Activated CD4-positive, alpha-beta T cell treated with anti-CD3 and anti-CD28 coated beads, Interleukin-2, amount 10 ng/mL, durations not matched to agents 7 days and 5 days (primary cell): ENCODE results near the gene ARCN1. TPM values are rescaled to one million over a fixed set of nuclear protein-coding genes. Genes with fewer than 3 reads are reported as not detected.
A peak's percentile ranks its signal among the peaks of the same experiment; 100 is the strongest.
"Not testable (repeated sequence)": the region's sequence is repeated elsewhere in the genome, so short reads cannot be mapped to it uniquely, and the experiment has no call there.

ENCODE experiments used
- CTCF ChIA-PET: fragments of 350-600 bp; sonication (Branson Sonifier 250); formaldehyde crosslinking; loops from one replicate; lab custom pipeline; 2021; ENCODE audit warnings: antibody characterized with exemption; lab: Charles Lee
- POLR2A ChIA-PET: fragments of 350-600 bp; sonication (Branson Sonifier 250); formaldehyde crosslinking; loops from one replicate; lab custom pipeline; 2021; ENCODE audit warnings: antibody characterized with exemption; lab: Charles Lee
- DNase-seq: peaks from one replicate; pipeline ENCODE4 v3.0.0-alpha.2; 2020
- H3K27ac Mint-ChIP-seq: one replicate; pipeline ENCODE4 v1.8.0; 2021; ENCODE audit warnings: mild to moderate bottlenecking, moderate library complexity, mixed read lengths
- H3K27me3 Mint-ChIP-seq: one replicate; pipeline ENCODE4 v1.8.0; 2021; ENCODE audit warnings: mixed read lengths
- H3K36me3 Mint-ChIP-seq: one replicate; pipeline ENCODE4 v1.8.0; 2021; ENCODE audit warnings: low read depth, mixed read lengths
- H3K4me1 Mint-ChIP-seq: one replicate; pipeline ENCODE4 v1.8.0; 2021; ENCODE audit warnings: mixed read lengths
- H3K4me3 Mint-ChIP-seq: one replicate; pipeline ENCODE4 v1.8.0; 2021; ENCODE audit warnings: mild to moderate bottlenecking, moderate library complexity, mixed read lengths
- H3K9me3 Mint-ChIP-seq: one replicate; pipeline ENCODE4 v1.8.0; 2021; ENCODE audit warnings: mixed read lengths
- total RNA-seq, 2 experiments: library from RNA; stranded (reverse); gene quantifications; one replicate each; pipeline ENCODE4 v1.2.3, GENCODE V29; 2021

ARCN1 gene
- total RNA-seq, 2 experiments from 2014 or later, result 113 to 128 TPM

GRCh38 chr11:118596224-118597146 lies 24.3 kb downstream of the ARCN1 start:
- POLR2A ChIA-PET, result no interaction called here
- DNase-seq, result no peak
- H3K9me3 Mint-ChIP-seq, result no peaks in the 10 kb centered on the region
- peak overlapping the region; percentile 4 for H3K27ac Mint-ChIP-seq
- no peak overlapping the region for H3K4me3 Mint-ChIP-seq
- peaks cover 48% of the 10 kb centered on the region for H3K36me3 Mint-ChIP-seq
- peaks cover 17% of the 10 kb centered on the region for H3K4me1 Mint-ChIP-seq
- CTCF ChIA-PET, result interaction anchor here (1.2 to 1.8 kb wide), 3 partner anchors 8 to 22 kb away, joined by 3 to 8 read pairs (median 4); no protein-coding TSS in a partner anchor
- H3K27me3 Mint-ChIP-seq, result no peaks in the 10 kb centered on the region

GRCh38 chr11:118597556-118597955 lies 25.3 kb downstream of the ARCN1 start:
- Mint-ChIP-seq H3K36me3 (peaks cover 58% of the 10 kb centered on the region), H3K4me3 (no peak overlapping the region), H3K4me1 (peaks cover 17% of the 10 kb centered on the region), H3K27ac (no peak overlapping the region), H3K27me3 (no peaks in the 10 kb centered on the region), H3K9me3 (no peaks in the 10 kb centered on the region)
- ChIA-PET POLR2A (interaction anchor here (0.7 kb wide), 1 partner anchor 233 kb away, joined by 4 read pairs; no protein-coding TSS in a partner anchor), CTCF (interaction anchor here (1.0 kb wide), 1 partner anchor 61 kb away, joined by 3 read pairs; no protein-coding TSS in a partner anchor)
- DNase-seq, result no peak

- H3K27me3 Mint-ChIP-seq, result peaks cover 10% of the 10 kb centered on the region
- H3K4me3 Mint-ChIP-seq, result no peak overlapping the region
- DNase-seq, result no peak
- ChIA-PET CTCF (no interaction called here), POLR2A (no interaction called here)
- no peak overlapping the region for H3K27ac Mint-ChIP-seq
- H3K9me3 Mint-ChIP-seq, result no peaks in the 10 kb centered on the region
- H3K4me1 Mint-ChIP-seq, result peaks cover 4% of the 10 kb centered on the region
- H3K36me3 Mint-ChIP-seq, result peaks cover 32% of the 10 kb centered on the region
These were observed 30.1 kb downstream of the ARCN1 start for GRCh38 chr11:118602331-118602730.

- Mint-ChIP-seq H3K36me3 (peaks cover 26% of the 10 kb centered on the region), H3K27me3 (peaks cover 13% of the 10 kb centered on the region)
- H3K4me1 Mint-ChIP-seq, DNase-seq, H3K27ac Mint-ChIP-seq, H3K4me3 Mint-ChIP-seq, H3K9me3 Mint-ChIP-seq: not testable (repeated sequence)
- POLR2A ChIA-PET, result interaction anchor here (0.6 kb wide), 2 partner anchors 186 to 318 kb away, joined by 3 to 9 read pairs; no protein-coding TSS in a partner anchor
- CTCF ChIA-PET, result interaction anchor here (0.6 to 1.7 kb wide), 2 partner anchors 8 to 25 kb away, joined by 4 to 8 read pairs; no protein-coding TSS in a partner anchor
These were observed 31.5 kb downstream of the ARCN1 start for GRCh38 chr11:118603709-118604108.

- Mint-ChIP-seq H3K4me3 (no peak overlapping the region), H3K9me3 (no peaks in the 10 kb centered on the region), H3K27ac (no peak overlapping the region), H3K27me3 (peaks cover 21% of the 10 kb centered on the region), H3K36me3 (peaks cover 27% of the 10 kb centered on the region), H3K4me1 (peaks cover 15% of the 10 kb centered on the region)
- POLR2A ChIA-PET, result interaction anchor here (0.6 kb wide), 1 partner anchor 1200 kb away, joined by 3 read pairs; no protein-coding TSS in a partner anchor
- no peak for DNase-seq
- CTCF ChIA-PET, result interaction anchor here (0.6 to 1.7 kb wide), 4 partner anchors 9 to 921 kb away, joined by 3 to 8 read pairs (median 4); no protein-coding TSS in a partner anchor
These were observed 32.4 kb downstream of the ARCN1 start for GRCh38 chr11:118604566-118604965.

- Mint-ChIP-seq H3K27me3 (peaks cover 27% of the 10 kb centered on the region), H3K4me1 (peaks cover 19% of the 10 kb centered on the region), H3K27ac (no peak overlapping the region), H3K4me3 (no peak overlapping the region), H3K36me3 (peaks cover 20% of the 10 kb centered on the region), H3K9me3 (no peaks in the 10 kb centered on the region)
- CTCF ChIA-PET, result interaction anchor here (0.6 to 1.7 kb wide), 4 partner anchors 10 to 921 kb away, joined by 3 to 8 read pairs (median 4); no protein-coding TSS in a partner anchor
- POLR2A ChIA-PET, result interaction anchor here (0.6 kb wide), 1 partner anchor 1200 kb away, joined by 3 read pairs; no protein-coding TSS in a partner anchor
- no peak for DNase-seq
These were observed 33.1 kb downstream of the ARCN1 start for GRCh38 chr11:118605116-118605867.

- H3K9me3 Mint-ChIP-seq, result no peaks in the 10 kb centered on the region
- POLR2A ChIA-PET, result no interaction called here
- CTCF ChIA-PET, result interaction anchor here (1.1 to 1.5 kb wide), 4 partner anchors 14 to 30 kb away, joined by 3 to 5 read pairs (median 4); no protein-coding TSS in a partner anchor
- peaks cover 32% of the 10 kb centered on the region for H3K27me3 Mint-ChIP-seq
- H3K4me1 Mint-ChIP-seq, result peaks cover 23% of the 10 kb centered on the region
- H3K27ac Mint-ChIP-seq, result no peak overlapping the region
- no peak for DNase-seq
- peaks cover 16% of the 10 kb centered on the region for H3K36me3 Mint-ChIP-seq
- no peak overlapping the region for H3K4me3 Mint-ChIP-seq
These were observed 34.1 kb downstream of the ARCN1 start for GRCh38 chr11:118606157-118606843.

- ChIA-PET CTCF (interaction anchor here (1.1 to 1.5 kb wide), 5 partner anchors 14 to 88 kb away, joined by 3 to 5 read pairs (median 4); no protein-coding TSS in a partner anchor), POLR2A (interaction anchor here (0.6 to 0.7 kb wide), 2 partner anchors 8 to 383 kb away, joined by 4 to 7 read pairs; no protein-coding TSS in a partner anchor)
- peaks cover 24% of the 10 kb centered on the region for H3K4me1 Mint-ChIP-seq
- peaks cover 11% of the 10 kb centered on the region for H3K36me3 Mint-ChIP-seq
- peak overlapping the region; percentile 35 for H3K4me3 Mint-ChIP-seq
- peaks cover 32% of the 10 kb centered on the region for H3K27me3 Mint-ChIP-seq
- H3K27ac Mint-ChIP-seq, result no peak overlapping the region
- no peaks in the 10 kb centered on the region for H3K9me3 Mint-ChIP-seq
- DNase-seq, result no peak
These were observed 34.6 kb downstream of the ARCN1 start for GRCh38 chr11:118606844-118607228.

- no peaks in the 10 kb centered on the region for H3K9me3 Mint-ChIP-seq
- CTCF ChIA-PET, result interaction anchor here (0.7 to 1.5 kb wide), 8 partner anchors 15 to 178 kb away, joined by 3 to 4 read pairs (median 3); no protein-coding TSS in a partner anchor
- H3K4me3 Mint-ChIP-seq, result peak within 1 kb of the TSS; percentile 62
- DNase-seq, result peak; percentile 30
- H3K4me1 Mint-ChIP-seq, result peaks cover 24% of the 10 kb centered on the region
- peaks cover 36% of the 10 kb centered on the region for H3K27me3 Mint-ChIP-seq
- H3K27ac Mint-ChIP-seq, result no peak within 1 kb of the TSS
- peaks cover 5% of the 10 kb centered on the region for H3K36me3 Mint-ChIP-seq
- POLR2A ChIA-PET, result interaction anchor here (0.6 to 0.7 kb wide), 2 partner anchors 9 to 382 kb away, joined by 4 to 7 read pairs; no protein-coding TSS in a partner anchor
These were observed 35.5 kb downstream of the ARCN1 start, which contains the start of gene PHLDB1 for GRCh38 chr11:118607401-118608359. PHLDB1 (plus strand) TSS chr11:118607615; CDS start chr11:118613837, 6,222 bp downstream.

- DNase-seq, result peak; percentile 59
- peaks cover 38% of the 10 kb centered on the region for H3K27me3 Mint-ChIP-seq
- H3K9me3 Mint-ChIP-seq, result no peaks in the 10 kb centered on the region
- peaks cover 24% of the 10 kb centered on the region for H3K4me1 Mint-ChIP-seq
- H3K4me3 Mint-ChIP-seq, result peak overlapping the region; percentile 62
- CTCF ChIA-PET, result interaction anchor here (0.5 to 1.8 kb wide), 11 partner anchors 10 to 774 kb away, joined by 3 to 6 read pairs (median 3); no protein-coding TSS in a partner anchor
- H3K36me3 Mint-ChIP-seq, result peaks cover 2% of the 10 kb centered on the region
- H3K27ac Mint-ChIP-seq, result peak overlapping the region; percentile 48
- POLR2A ChIA-PET, result no interaction called here
These were observed 36.4 kb downstream of the ARCN1 start for GRCh38 chr11:118608360-118609227.
